ENCODE results near the gene SMURF1.

The SMURF1 gene

DNA sequence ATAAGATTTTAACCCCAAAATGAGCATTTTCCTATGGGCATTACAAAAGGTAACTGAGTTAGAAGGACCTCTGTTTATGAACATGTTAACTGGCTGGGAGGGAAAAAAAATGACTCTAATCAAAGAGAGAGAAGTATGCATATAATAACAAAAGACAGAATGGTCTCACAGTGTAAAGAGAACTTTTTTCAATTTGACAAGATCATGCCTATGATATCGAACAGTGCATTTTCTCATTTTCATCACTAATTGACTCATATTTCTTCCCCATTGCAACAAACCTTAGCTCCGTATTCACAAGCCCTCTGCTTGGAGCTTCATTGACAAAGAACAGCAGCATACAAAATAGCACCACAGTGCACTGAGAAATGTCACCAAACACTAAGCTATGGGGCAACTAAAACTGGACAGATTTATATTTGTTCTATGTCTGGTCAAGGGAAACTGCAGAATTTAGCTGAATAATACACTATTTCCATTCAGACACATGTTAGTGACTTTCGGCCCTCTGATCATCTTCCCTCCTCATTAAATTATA is 45.6 kb downstream of the SMURF1 start:
- DNase-seq (ENCODE audit: low read depth in 1 of 2, low spot score in 1 of 2): no peak

- no peak for DNase-seq (ENCODE audit: low read depth in 1 of 2, low spot score in 1 of 2)
Observed at GRCh38 chr7:99097730-99098129, 46.2 kb downstream of the SMURF1 start.

GRCh38 chr7:99096124-99096887 is 47.6 kb downstream of the SMURF1 start:
- DNase-seq (ENCODE audit: low read depth in 1 of 2, low spot score in 1 of 2): no peak

DNA sequence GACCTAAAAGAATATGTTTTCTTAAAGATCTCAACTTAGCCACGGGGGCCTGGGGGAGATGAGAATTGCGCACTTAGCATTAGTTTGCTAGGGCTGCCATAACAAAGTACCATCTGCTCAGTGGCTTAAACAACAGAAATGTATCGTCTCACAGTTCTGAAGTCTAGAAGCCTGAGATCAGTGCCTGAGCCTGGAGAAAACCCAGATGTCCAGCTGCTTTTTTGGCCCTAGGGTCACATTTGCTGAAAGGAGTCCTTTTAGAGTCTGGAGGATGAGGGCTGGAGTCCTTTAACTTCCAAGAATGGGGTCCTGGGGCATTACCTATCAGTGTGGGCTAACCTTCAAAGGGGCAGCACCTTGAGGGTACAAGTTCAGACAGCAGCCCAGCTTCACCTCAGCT is 48.2 kb downstream of the SMURF1 start:
- DNase-seq (ENCODE audit: low read depth in 1 of 2, low spot score in 1 of 2): no peak

GRCh38 chr7:99094401-99094800 is 49.5 kb downstream of the SMURF1 start:
- no peak for DNase-seq (ENCODE audit: low read depth in 1 of 2, low spot score in 1 of 2)

DNA sequence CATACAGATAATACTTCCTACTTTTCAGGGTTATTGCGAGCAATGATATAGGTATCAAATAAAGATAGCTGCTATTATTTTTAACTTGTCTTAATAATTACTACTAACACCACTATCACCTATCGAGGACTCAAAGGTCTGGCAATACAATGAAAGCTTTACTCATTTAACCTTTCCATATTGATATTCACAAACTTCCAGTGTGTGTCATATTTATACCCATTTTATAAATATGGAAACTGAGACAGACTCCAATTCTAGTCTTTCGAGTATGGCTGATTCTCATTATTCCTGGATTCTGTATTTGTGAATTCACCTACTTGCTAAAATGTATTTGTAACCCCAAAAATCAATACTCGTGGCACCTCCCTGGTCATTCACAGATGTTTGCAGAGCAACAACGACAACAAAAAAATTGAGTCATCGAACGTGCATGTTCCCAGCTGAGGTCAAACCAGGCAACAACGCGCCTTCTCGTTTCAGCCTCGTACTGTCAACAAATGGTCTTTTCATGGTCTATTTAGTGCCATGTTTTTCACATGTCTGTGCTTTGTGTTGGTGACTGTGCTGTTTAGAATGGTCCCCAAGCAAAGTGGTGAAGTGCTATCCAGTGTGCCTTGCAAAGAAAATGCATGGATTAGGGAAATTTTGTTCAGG is 51.7 kb downstream of the SMURF1 start:
- no peak for DNase-seq (ENCODE audit: low read depth in 1 of 2, low spot score in 1 of 2)

- DNase-seq (ENCODE audit: low read depth in 1 of 2, low spot score in 1 of 2): no peak
Observed at GRCh38 chr7:99090771-99091542, 53.0 kb downstream of the SMURF1 start.

DNA sequence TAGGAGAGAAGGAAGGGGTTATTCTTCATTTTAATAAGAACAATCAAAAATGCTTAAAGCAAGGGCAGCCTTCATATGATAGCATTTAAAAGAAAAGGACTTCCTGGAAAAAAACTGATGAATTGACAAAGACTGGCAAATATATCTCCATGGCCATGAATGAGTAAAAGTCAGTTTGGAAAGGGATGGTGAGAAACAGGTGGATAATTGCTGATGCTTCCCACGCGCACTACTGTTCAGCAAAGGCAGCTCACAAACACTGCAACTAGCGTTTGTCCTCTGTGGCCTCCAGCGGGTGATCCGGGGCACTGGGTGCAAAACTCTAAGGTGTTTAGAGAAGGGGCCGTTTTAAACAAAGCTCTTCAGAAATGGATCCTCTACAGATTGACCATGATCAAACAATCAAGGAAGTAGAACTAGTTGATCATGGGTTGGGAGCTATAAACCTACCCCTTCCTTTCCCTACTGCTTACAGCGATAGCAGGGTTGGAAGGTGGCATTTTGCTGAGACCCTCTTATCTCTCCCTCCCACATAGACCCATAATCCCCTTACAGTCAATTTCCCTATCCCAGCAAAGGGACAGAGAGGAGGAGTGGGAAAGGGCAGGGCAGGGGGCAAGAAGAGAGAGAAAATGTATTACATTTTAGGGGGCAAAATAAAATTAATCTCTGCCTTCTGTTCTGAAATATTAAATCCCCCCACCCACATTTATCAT is 53.8 kb downstream of the SMURF1 start:
- no peak for DNase-seq (ENCODE audit: low read depth in 1 of 2, low spot score in 1 of 2)

- DNase-seq (ENCODE audit: low read depth in 1 of 2, low spot score in 1 of 2): no peak
Observed at GRCh38 chr7:99086944-99087343, 57.0 kb downstream of the SMURF1 start.

DNA sequence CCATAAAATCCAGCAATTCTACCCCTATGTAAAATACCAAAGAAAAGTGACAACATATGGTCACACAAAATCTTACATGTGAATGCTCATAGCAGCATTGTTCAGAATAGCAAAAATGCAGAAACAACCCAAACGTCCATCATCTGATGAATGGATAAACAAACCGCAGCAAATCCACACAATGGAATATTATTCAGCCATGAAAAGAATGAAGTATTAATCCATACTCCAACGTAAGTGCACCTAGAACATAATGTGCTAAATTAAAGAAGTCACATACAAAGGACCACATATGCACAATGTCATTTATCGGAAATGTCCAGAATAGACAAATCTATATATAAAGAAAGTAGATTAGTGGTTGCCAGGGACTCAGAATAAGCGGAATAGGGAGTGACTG is 57.4 kb downstream of the SMURF1 start:
- no peak for DNase-seq (ENCODE audit: low read depth in 1 of 2, low spot score in 1 of 2)

- no peak for DNase-seq (ENCODE audit: low read depth in 1 of 2, low spot score in 1 of 2)
Observed at GRCh38 chr7:99083733-99084132, 60.2 kb downstream of the SMURF1 start.

- no peak for DNase-seq (ENCODE audit: low read depth in 1 of 2, low spot score in 1 of 2)
Observed at GRCh38 chr7:99083068-99083651, 60.7 kb downstream of the SMURF1 start.

DNA sequence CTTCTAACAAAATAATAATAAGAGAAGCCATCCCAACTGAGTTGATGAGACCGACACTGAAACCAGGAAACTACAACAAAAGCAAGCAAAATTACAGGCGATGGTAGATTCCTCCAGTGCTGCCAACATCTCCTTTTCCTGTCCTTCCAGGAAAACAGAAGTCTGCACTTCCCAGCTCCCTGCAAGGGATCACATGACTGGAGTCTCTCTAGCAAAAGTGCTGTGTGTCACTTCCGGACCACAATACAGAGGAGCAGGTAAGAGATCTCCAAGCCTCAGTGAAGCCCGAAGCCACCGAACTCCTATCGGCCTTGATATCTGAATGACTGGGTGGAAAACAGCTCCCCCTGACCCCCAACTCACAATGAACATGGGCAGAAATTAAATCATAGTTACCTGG is 63.2 kb downstream of the SMURF1 start:
- no peak for DNase-seq (ENCODE audit: low read depth in 1 of 2, low spot score in 1 of 2)

GRCh38 chr7:99079104-99079503 is 64.8 kb downstream of the SMURF1 start:
- DNase-seq (ENCODE audit: low read depth in 1 of 2, low spot score in 1 of 2): no peak

- DNase-seq (ENCODE audit: low read depth in 1 of 2, low spot score in 1 of 2): no peak
Observed at GRCh38 chr7:99078416-99078815, 65.5 kb downstream of the SMURF1 start.

DNA sequence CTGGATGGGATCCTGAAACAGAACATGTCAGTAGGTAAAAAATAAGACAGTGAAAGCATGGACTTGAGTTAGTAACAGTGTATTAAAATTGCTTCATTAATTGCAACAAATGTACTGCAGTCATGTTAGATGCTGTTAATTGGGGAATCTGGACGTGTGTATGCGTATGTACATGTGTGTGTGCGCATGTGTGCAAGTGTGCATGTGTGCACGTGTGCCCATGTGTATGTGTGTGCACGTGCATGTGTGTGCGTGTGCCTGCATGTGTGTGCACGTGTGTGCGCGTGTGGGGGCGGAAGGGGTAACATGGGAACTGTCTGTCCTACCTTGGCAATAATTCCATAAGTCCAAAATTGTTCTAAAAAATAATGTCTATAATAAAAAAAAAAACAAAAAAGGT is 67.3 kb downstream of the SMURF1 start:
- DNase-seq (ENCODE audit: low read depth in 1 of 2, low spot score in 1 of 2): no peak

DNA sequence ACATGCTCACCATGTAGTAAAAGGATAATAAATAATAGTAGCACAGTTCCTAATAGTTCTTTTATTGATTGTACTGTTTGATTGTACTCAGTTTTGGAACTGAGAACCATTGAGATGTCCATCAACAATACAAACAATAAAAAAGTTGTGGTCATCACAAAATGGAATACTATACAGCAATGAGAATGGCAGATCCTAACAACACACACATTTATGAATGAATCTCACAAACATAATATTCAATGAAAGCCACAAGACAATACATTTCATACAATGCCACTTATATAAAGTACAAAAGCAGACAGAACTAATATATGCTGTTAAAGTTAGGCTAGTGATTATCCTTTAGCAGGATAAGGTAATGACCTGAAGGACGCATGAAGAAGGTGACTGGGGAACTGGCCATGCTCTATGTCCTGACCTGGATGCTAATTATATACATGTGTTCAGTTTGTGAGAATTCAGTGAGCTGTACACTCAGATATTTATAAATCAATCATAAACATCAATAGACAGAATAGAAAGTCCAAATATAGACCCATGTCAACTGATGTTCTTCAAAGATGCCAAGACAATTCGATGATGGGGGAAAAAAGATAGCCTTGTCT is 70.0 kb downstream of the SMURF1 start:
- DNase-seq (ENCODE audit: low read depth in 1 of 2, low spot score in 1 of 2): no peak

DNA sequence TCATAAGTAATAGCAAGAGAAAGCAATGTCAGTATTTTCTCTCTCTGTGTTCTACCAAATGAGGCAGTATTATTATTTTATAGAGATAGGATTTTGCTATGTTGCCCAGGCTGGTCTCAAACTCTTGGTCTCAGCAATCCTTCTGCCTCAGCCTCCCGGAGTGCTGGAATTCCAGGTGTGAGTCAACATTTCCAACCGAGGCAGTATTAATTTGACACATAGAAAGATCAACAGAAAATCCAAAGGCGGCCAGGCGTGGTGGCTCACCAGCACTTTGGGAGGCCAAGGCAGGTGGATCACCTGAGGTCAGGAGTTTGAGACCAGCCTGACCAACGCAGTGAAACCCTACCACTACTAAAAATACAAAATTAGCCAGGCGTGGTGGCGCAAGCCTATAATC is 71.8 kb downstream of the SMURF1 start:
- DNase-seq (ENCODE audit: low read depth in 1 of 2, low spot score in 1 of 2): no peak

DNA sequence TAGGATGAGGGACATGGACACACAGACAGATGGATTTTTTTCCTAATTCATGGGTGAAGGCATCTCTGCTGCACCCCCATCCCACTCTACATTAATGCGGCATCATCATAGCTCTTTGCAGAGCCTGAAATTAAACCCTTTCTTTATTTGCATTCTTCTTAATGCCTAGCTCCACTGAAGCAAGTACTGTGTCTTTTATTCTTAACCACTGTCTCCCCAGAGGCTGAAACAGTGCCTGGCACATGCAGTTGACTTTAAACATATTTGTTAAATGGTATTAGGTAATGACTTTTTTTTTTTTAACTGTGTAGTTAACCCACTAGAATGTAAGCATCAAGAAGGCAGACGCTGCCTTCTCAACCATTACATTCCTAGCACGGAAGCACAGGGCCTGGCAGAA is 73.5 kb downstream of the SMURF1 start:
- DNase-seq (ENCODE audit: low read depth in 1 of 2, low spot score in 1 of 2): no peak

- DNase-seq (ENCODE audit: low read depth in 1 of 2, low spot score in 1 of 2): no peak
Observed at GRCh38 chr7:99061001-99061776, 82.7 kb downstream of the SMURF1 start.
